VCaP (cell line): Measurements from ENCODE around the gene CHST2.

ENCODE experiments used
- H3K27ac ChIP-seq: fragments of 450-650 bp; 2 replicates; pipeline ENCODE4 v1.5.1; 2017
- CTCF ChIP-seq: fragments of 450-650 bp; conservative IDR thresholded peaks from 2 replicates; pipeline ENCODE4 v1.5.1; 2017; ENCODE audit warnings: mild to moderate bottlenecking, moderate library complexity

CHST2 gene

DNA sequence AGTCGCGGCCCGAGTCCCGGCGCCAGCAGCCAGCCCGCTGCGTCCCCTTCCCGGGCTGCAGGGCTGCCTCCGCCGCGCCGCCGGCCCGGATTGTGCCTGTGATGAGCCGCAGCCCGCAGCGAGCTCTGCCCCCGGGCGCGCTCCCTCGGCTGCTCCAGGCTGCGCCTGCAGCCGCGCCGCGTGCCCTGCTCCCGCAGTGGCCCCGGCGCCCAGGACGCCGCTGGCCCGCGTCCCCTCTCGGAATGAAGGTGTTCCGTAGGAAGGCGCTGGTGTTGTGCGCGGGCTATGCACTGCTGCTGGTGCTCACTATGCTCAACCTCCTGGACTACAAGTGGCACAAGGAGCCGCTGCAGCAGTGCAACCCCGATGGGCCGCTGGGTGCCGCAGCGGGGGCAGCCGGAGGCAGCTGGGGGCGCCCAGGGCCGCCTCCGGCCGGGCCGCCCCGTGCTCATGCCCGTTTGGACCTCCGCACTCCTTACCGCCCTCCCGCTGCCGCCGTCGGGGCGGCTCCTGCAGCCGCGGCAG, 1.2 kb downstream of the CHST2 start:
- no peak; the same call in 1 of the 2 replicates for TF ChIP-seq CTCF
- peak overlapping the region; percentile 63; the same call in 1 of the 2 replicates for H3K27ac ChIP-seq

GRCh38 chr3:143121241-143122088, 1.9 kb downstream of the CHST2 start:
- peak; percentile 36 for TF ChIP-seq CTCF
- H3K27ac ChIP-seq = no peak overlapping the region; the same call in 1 of the 2 replicates

GRCh38 chr3:143122089-143122430, 2.5 kb downstream of the CHST2 start:
- TF ChIP-seq CTCF = no peak
- no peak overlapping the region for H3K27ac ChIP-seq

- no peak for TF ChIP-seq CTCF
- peak overlapping the region; percentile 86; the same call in 1 of the 2 replicates for H3K27ac ChIP-seq
Observed at GRCh38 chr3:143122608-143123352, 3.2 kb downstream of the CHST2 start.

- no peak for TF ChIP-seq CTCF
- peak overlapping the region; percentile 86 for H3K27ac ChIP-seq
Observed at GRCh38 chr3:143123353-143123984, 3.9 kb downstream of the CHST2 start.

DNA sequence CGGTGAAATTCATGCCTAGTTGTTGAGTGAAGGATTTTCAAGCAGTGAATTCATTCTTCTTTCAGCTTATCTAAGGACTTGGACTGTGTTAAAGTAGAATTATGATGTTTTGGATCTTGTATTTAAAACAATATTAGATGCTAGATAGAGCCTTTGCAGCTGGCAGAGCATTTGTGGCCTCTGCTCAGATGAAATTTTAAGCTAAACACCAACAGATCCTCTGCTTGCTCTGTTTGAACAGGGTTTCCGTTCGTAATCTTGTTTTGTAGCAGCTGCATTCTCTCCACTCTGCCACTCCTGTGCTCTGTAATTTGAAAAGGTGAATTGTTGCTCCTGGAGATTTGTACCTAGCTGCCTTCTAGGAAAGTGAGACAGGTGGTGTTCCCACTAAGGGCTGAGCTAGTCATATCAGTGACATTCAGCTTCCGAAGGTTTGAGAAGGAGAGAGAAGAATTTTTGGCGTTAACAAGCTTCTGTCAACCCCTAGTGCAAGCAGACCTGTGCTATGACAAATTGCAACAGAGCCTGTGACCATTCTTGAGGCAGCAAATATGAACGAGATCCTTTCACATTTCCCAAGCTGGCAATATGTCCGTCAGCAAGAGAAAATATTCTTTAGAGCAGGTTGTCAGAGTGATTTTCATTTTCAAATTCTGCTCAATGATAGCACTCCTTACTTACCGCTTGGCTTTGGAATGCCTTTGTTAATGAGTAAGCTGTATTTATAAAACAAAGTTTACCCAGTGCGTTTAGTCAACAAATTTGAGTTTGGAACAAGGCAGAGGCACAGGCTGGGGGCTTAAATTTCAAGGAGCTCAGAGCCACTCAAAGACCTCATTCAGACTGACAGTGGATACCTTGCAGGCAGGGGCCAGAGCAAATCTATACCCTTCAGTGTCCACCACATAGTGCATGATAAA, 5.3 kb downstream of the CHST2 start:
- TF ChIP-seq CTCF = no peak
- peak overlapping the region; percentile 86 for H3K27ac ChIP-seq
